NCI-H510A (cell line): ENCODE data around the gene KCTD15.

Experiments used
- DNase-seq: peaks from one replicate; lab custom pipeline; 2025; lab: John Stamatoyannopoulos, UW

KCTD15 gene

GRCh38 chr19:33797802-33798671 lies 1.4 kb downstream of the KCTD15 start:
- DNase-seq, result no peak

GRCh38 chr19:33798681-33799111 lies 2.0 kb downstream of the KCTD15 start:
- no peak for DNase-seq

GRCh38 chr19:33799476-33799875 lies 2.8 kb downstream of the KCTD15 start:
- DNase-seq, result no peak

GRCh38 chr19:33800012-33800680 lies 3.5 kb downstream of the KCTD15 start:
- DNase-seq, result no peak

- DNase-seq, result no peak
Observed at GRCh38 chr19:33801411-33801810, 4.7 kb downstream of the KCTD15 start.

GRCh38 chr19:33802001-33802400 lies 5.3 kb downstream of the KCTD15 start:
- no peak for DNase-seq

GRCh38 chr19:33802801-33803200 lies 6.1 kb downstream of the KCTD15 start:
- no peak for DNase-seq

GRCh38 chr19:33803383-33803782 lies 6.7 kb downstream of the KCTD15 start:
- no peak for DNase-seq

- no peak for DNase-seq
Observed at GRCh38 chr19:33804021-33804799, 7.5 kb downstream of the KCTD15 start.

- DNase-seq, result no peak
Observed at GRCh38 chr19:33805313-33805712, 8.6 kb downstream of the KCTD15 start.

- DNase-seq, result no peak
Observed at GRCh38 chr19:33805840-33806433, 9.3 kb downstream of the KCTD15 start.

GRCh38 chr19:33806434-33806881 lies 9.8 kb downstream of the KCTD15 start:
- no peak for DNase-seq

- no peak for DNase-seq
Observed at GRCh38 chr19:33808399-33808798, 11.7 kb downstream of the KCTD15 start.

GRCh38 chr19:33809960-33810359 lies 13.3 kb downstream of the KCTD15 start:
- DNase-seq, result no peak

- DNase-seq, result no peak
Observed at GRCh38 chr19:33810821-33811220, 14.2 kb downstream of the KCTD15 start.

GRCh38 chr19:33811246-33811645 lies 14.6 kb downstream of the KCTD15 start:
- DNase-seq, result no peak

- DNase-seq, result no peak
Observed at GRCh38 chr19:33811736-33812387, 15.2 kb downstream of the KCTD15 start.

- DNase-seq, result no peak
Observed at GRCh38 chr19:33812388-33813330, 16.0 kb downstream of the KCTD15 start.

- DNase-seq, result no peak
Observed at GRCh38 chr19:33813391-33814101, 16.9 kb downstream of the KCTD15 start.
